GM11168 (cell line): ENCODE results near the gene GLI2.

Experiments used
- in situ Hi-C: fragments of 300-500 bp; cut with MboI; formaldehyde crosslinking; loops from one replicate; pipeline ENCODE4 v1.12.0; 2022; ENCODE audit warnings: low sequenced_read_pairs; ENCODE audit not compliant: unreplicated experiment

The GLI2 gene

GRCh38 chr2:120736624-120737339 is 1.1 kb downstream of the GLI2 start:
- in situ Hi-C loops, result no loop called here

GRCh38 chr2:120737340-120738101 is 1.9 kb downstream of the GLI2 start:
- in situ Hi-C loops, result no loop called here

- in situ Hi-C loops, result no loop called here
Measured at GRCh38 chr2:120738117-120738516, 2.4 kb downstream of the GLI2 start.

GRCh38 chr2:120738786-120739437 is 3.2 kb downstream of the GLI2 start:
- in situ Hi-C loops, result no loop called here

GRCh38 chr2:120739438-120740090 is 3.9 kb downstream of the GLI2 start:
- in situ Hi-C loops, result no loop called here

- in situ Hi-C loops, result no loop called here
Measured at GRCh38 chr2:120740375-120740764, 4.7 kb downstream of the GLI2 start.

- in situ Hi-C loops, result no loop called here
Measured at GRCh38 chr2:120740765-120741524, 5.3 kb downstream of the GLI2 start.

GRCh38 chr2:120741571-120742561 is 6.2 kb downstream of the GLI2 start:
- in situ Hi-C loops, result no loop called here

GRCh38 chr2:120743657-120744056 is 8.0 kb downstream of the GLI2 start:
- in situ Hi-C loops, result no loop called here

GRCh38 chr2:120744817-120745216 is 9.1 kb downstream of the GLI2 start:
- in situ Hi-C loops, result no loop called here

- in situ Hi-C loops, result no loop called here
Measured at GRCh38 chr2:120745420-120746111, 9.9 kb downstream of the GLI2 start.

GRCh38 chr2:120746144-120746543 is 10.5 kb downstream of the GLI2 start:
- in situ Hi-C loops, result no loop called here

GRCh38 chr2:120747281-120747680 is 11.6 kb downstream of the GLI2 start:
- in situ Hi-C loops, result no loop called here

- in situ Hi-C loops, result no loop called here
Measured at GRCh38 chr2:120747706-120748105, 12.0 kb downstream of the GLI2 start.

GRCh38 chr2:120748310-120748709 is 12.6 kb downstream of the GLI2 start:
- in situ Hi-C loops, result no loop called here

GRCh38 chr2:120748741-120749140 is 13.1 kb downstream of the GLI2 start:
- in situ Hi-C loops, result no loop called here

- in situ Hi-C loops, result no loop called here
Measured at GRCh38 chr2:120749506-120750431, 14.1 kb downstream of the GLI2 start.
